Adrenal gland (tissue), 12 donors: ENCODE measurements around the gene ANO2. TPM values are rescaled to one million over a fixed set of nuclear protein-coding genes. Genes with fewer than 3 reads are reported as not detected.

ENCODE experiments used
- DNase-seq, 7 donors: peaks; one replicate each; pipeline ENCODE4 v3.0.0-alpha.2; 2019 to 2020
- H3K27ac ChIP-seq, 5 donors: fragments of 200-600 bp; sonication (generic) in 4 of 5; 1 replicate in 3 of 5; 2 replicates in 2 of 5; pipeline versions ENCODE4 v1.5.1 to v1.8.0; 2016 to 2020; ENCODE audit warnings: mild to moderate bottlenecking in 1 of 5
- H3K27me3 ChIP-seq: fragments of 200-600 bp; 2 replicates; pipeline ENCODE4 v1.8.0; 2021
- H3K36me3 ChIP-seq, 2 donors: fragments of 200-600 bp; replicated peaks in 1 of 2; 1 replicate in 1 of 2; 2 replicates in 1 of 2; pipeline versions ENCODE4 v1.5.1 to v1.8.0; 2018 to 2022
- H3K4me1 ChIP-seq, 2 donors: fragments of 200-600 bp; replicated peaks in 1 of 2; 1 replicate in 1 of 2; 2 replicates in 1 of 2; pipeline versions ENCODE4 v1.5.1 to v1.8.0; 2018 to 2021
- H3K4me3 ChIP-seq, 4 donors: fragments of 200-600 bp; sonication (generic) in 3 of 4; one replicate each; pipeline ENCODE4 v1.5.1; 2016 to 2018
- H3K9me3 ChIP-seq, 3 donors: fragments of 200-600 bp; sonication (generic) in 1 of 3; replicated peaks in 1 of 3; 1 replicate in 2 of 3; 2 replicates in 1 of 3; pipeline versions ENCODE4 v1.5.1 to v1.8.0; 2016 to 2021
- POLR2A ChIP-seq, 2 donors: fragments of 450-650 bp; IDR thresholded peaks; one replicate each; pipeline ENCODE4 v1.6.1; 2017; ENCODE audit warnings: antibody characterized with exemption in 2 of 2, mild to moderate bottlenecking in 2 of 2, moderate library complexity in 1 of 2
- WGBS, 4 donors: extraction: QIAGEN DNeasy Blood & Tissue Kit in 2 of 4; methylation state at CpG; one replicate each; pipeline versions ENCODE4 v1.1.5 to v1.1.7; 2013 to 2017; 5-methylcytosine and 5-hydroxymethylcytosine counted together
- intact Hi-C, 2 donors: fragments of 100-400 bp; cut with DNase I; formaldehyde crosslinking; loops; one replicate each; pipeline versions ENCODE4 v1.14.1 to v1.15.0; 2022 to 2023
- polyA plus RNA-seq, 3 donors: library from polyadenylated mRNA; stranded (reverse); fragments of 200-250 nt in 2 of 3; fragments of 350-450 nt in 1 of 3; fragmentation: Illumina TruSeq in 1 of 3; extraction: RNeasy Lipid Tissue Mini Kit (QIAGEN cat#74804) in 1 of 3; gene quantifications; one replicate each; pipeline ENCODE4 v1.2.3, GENCODE V29; 2013 to 2014
- total RNA-seq, 9 donors: library from RNA; depleted of rRNA in 4 of 9; stranded (reverse); fragments of >200 nt in 4 of 9; fragments of 120-200 nt in 1 of 9; fragmentation: NEBNext Ultra II Directional in 1 of 9; extraction: Animal tissue kit (Norgen Biotek cat#: 25700) in 1 of 9; gene quantifications; one replicate each; pipeline versions ENCODE4 v1.1.0 to v1.2.4, GENCODE V29; 2013 to 2023
- TF ChIP-seq, protein P1 (sequence below), 6 experiments: fragments of 450-650 bp in 4 of 6; fragments of 200-600 bp in 2 of 6; sonication (generic) in 1 of 6; IDR thresholded peaks; 1 replicate in 5 of 6; 2 replicates in 1 of 6; pipeline versions ENCODE4 v1.5.1 to v1.8.0; 2016 to 2021; ENCODE audit warnings: antibody characterized with exemption in 6 of 6, mild to moderate bottlenecking in 2 of 6, moderate library complexity in 1 of 6
- donor health status: healthy with polysubstance abuse.
- donor health status: Bipolar disorder and iron deficiency.
- donor health status: DM: yes; HTN: yes; CAD: no.
- donor health status: DM: no; HTN: no; CAD: no.
- donor health status: DM: no; HTN: no; CAD: no.
- donor health status: DM: yes; HTN: yes; CAD: no.

The ANO2 gene
- total and polyA plus RNA-seq, 12 donors, result 0.17 to 1.8 (median 0.88) TPM; not detected in 1

DNA sequence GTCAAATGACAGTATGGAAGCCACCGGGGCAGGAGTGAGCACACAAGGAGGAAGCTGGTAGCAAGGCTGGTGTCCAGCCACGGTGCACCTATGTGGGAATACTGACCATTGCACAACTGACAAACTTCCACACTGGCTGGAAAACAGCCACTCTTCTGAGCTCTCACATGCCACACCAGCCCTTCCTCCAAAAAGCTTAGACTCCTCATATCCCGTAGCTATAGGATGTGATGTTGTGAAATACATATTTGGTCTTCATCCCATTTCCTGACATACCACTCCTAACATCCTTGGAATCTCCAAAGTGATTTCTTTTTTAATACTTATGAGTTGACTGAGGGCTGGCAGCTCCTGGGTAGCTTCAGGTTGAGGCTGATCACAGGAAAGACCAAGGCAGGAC, 409.5 kb downstream of the ANO2 start:
- H3K4me3 ChIP-seq, result no peak overlapping the region
- DNase-seq, result no peak
- no peak overlapping the region for H3K27ac ChIP-seq
- no peaks in the 10 kb centered on the region for H3K27me3 ChIP-seq
- no peaks in the 10 kb centered on the region for H3K4me1 ChIP-seq
- intact Hi-C loops, result no loop called here
- no peaks in the 10 kb centered on the region for H3K9me3 ChIP-seq
- TF ChIP-seq, protein P1, sequence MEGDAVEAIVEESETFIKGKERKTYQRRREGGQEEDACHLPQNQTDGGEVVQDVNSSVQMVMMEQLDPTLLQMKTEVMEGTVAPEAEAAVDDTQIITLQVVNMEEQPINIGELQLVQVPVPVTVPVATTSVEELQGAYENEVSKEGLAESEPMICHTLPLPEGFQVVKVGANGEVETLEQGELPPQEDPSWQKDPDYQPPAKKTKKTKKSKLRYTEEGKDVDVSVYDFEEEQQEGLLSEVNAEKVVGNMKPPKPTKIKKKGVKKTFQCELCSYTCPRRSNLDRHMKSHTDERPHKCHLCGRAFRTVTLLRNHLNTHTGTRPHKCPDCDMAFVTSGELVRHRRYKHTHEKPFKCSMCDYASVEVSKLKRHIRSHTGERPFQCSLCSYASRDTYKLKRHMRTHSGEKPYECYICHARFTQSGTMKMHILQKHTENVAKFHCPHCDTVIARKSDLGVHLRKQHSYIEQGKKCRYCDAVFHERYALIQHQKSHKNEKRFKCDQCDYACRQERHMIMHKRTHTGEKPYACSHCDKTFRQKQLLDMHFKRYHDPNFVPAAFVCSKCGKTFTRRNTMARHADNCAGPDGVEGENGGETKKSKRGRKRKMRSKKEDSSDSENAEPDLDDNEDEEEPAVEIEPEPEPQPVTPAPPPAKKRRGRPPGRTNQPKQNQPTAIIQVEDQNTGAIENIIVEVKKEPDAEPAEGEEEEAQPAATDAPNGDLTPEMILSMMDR (IDR thresholded peaks at IDR 0.05), result no peak
- no peak for TF ChIP-seq POLR2A (IDR thresholded peaks at IDR 0.05)
- no peaks in the 10 kb centered on the region for H3K36me3 ChIP-seq
- WGBS, 4 donors, result 70 to 78% (median 73%) methylated on average over 3 of the region's 3 CpGs

DNA sequence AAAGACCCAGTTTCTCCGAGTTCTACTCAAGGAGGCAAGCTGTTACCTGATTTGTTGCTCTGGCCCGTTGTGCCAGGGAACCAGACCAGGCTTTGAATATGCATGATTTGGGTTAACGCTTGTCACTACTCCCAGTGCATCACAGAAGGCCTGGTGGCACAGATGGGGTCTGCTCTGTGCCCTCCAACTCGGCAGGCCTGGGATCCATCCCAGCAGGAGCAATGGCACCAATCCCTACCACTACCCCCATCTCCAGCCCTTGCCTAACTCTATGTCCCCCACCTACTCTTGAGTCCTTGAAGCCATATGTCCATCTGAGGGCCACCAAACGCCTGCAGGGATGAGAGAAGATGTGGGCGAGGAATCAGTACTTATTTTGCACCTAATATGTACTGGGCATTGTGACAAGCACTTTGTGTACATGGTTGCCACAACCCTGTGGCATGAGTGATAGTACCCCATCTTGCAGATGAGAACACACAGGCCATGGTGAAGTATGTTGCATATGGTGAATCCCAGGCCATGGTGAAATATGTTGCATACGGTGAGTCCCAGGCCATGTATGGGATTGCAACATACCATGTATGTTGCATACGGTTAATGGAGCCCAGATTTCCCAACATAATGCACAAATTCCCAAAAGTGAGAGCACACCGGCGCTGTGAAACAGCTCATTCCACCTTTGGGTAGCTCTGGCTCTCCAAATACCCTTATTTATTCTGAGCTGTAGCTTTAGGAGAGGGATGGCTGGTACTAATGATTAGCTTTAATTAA, 410.4 kb downstream of the ANO2 start:
- Histone ChIP-seq H3K9me3 (no peaks in the 10 kb centered on the region), H3K4me1 (no peaks in the 10 kb centered on the region), H3K27ac (no peak overlapping the region), H3K4me3 (no peak overlapping the region), H3K27me3 (no peaks in the 10 kb centered on the region), H3K36me3 (no peaks in the 10 kb centered on the region)
- TF ChIP-seq, protein P1 (IDR thresholded peaks at IDR 0.05), result no peak
- no peak for TF ChIP-seq POLR2A (IDR thresholded peaks at IDR 0.05)
- whole genome bisulfite sequencing, 4 donors, result 67 to 83% (median 76%) methylated on average over 9 to 10 of the region's 10 CpGs
- no peak for DNase-seq
- intact Hi-C loops, result no loop called here

DNA sequence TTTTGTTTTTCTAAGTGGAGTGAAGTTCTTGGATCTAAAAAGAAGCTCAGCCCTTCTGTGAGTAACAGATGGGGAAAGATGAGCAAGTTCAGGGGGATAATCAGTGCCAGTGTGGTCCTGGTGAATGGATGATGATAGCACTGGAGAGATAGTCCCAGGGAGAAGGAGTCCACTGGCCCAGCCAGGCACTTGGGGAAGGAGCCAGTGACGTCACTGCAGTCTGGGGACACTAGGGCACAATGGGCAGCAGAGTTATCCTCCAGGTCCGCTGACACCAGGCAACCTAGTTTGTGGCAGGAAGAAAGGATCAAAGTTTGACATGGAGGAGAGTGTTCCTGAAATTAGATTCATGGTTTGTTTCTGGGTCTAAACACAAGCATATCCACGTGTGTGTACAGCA, 411.7 kb downstream of the ANO2 start:
- TF ChIP-seq POLR2A (IDR thresholded peaks at IDR 0.05), result no peak
- TF ChIP-seq, protein P1 (IDR thresholded peaks at IDR 0.05), result no peak
- intact Hi-C loops, result no loop called here
- Histone ChIP-seq H3K36me3 (no peaks in the 10 kb centered on the region), H3K4me3 (no peak overlapping the region), H3K4me1 (no peaks in the 10 kb centered on the region), H3K27ac (no peak overlapping the region), H3K27me3 (no peaks in the 10 kb centered on the region), H3K9me3 (no peaks in the 10 kb centered on the region)
- DNase-seq, result no peak
- 57 to 67% (median 63%) methylated on average over 3 of the region's 3 CpGs for WGBS, 4 donors

DNA sequence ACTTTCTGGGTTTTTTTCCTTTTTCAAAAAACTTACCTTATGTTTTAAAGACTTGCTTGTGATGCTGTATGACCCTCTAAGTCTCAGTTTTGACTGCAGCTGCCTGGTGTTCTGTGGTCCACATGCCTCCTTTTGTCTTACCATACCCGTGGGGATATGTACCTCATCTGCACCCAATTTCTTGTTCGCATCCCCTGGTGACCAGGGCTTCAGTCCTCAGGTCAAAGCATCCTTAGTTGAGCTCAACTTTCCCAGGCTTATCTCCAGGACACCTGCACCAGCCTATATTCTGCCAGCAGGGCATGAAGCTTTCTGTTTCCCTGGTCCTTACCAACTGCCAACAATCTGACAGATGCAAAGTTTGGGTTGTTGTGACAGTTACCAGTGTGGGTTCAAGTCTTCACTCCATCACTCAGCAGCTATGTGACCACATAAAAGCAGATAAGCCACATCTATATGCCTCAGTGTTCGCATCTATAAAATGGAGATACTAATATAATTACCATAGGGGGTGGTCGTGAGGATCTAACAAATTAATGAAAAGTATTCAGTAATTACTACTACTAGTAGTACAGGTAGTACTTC, 419.2 kb downstream of the ANO2 start:
- H3K36me3 ChIP-seq, result no peaks in the 10 kb centered on the region
- no peak overlapping the region for H3K27ac ChIP-seq
- H3K27me3 ChIP-seq, result no peaks in the 10 kb centered on the region
- DNase-seq, result no peak
- TF ChIP-seq POLR2A (IDR thresholded peaks at IDR 0.05), result no peak
- TF ChIP-seq, protein P1 (IDR thresholded peaks at IDR 0.05), result no peak
- intact Hi-C loops, result no loop called here
- H3K4me1 ChIP-seq, result no peaks in the 10 kb centered on the region
- 71 to 83% (median 79%) methylated on average over 4 of the region's 4 CpGs for WGBS, 4 donors
- no peak overlapping the region for H3K4me3 ChIP-seq
- H3K9me3 ChIP-seq, result no peaks in the 10 kb centered on the region
